ENCODE measurements around the gene ANKRD39. TPM values are rescaled to one million over a fixed set of nuclear protein-coding genes. Genes with fewer than 3 reads are reported as not detected.
"Not testable (repeated sequence)": the region's sequence is repeated elsewhere in the genome, so short reads cannot be mapped to it uniquely, and the experiment has no call there.

The ANKRD39 gene
- total and polyA plus RNA-seq, 2 of the 4 experiments (the other 2 are of a cell fraction), result 12.5 to 17.0 TPM

GRCh38 chr2:96889502-96889901 is 31.7 kb upstream of the ANKRD39 start:
- POLR2A ChIA-PET (ENCODE audit: unreplicated experiment), result not testable (repeated sequence)

More at GRCh38 chr2:96889502-96889901, 31.7 kb upstream of the ANKRD39 start:
- H2BK15ac ChIP-seq (ENCODE audit: low read depth, low read length); H2AK5ac ChIP-seq (ENCODE audit: low read depth, low read length); H2BK120ac ChIP-seq (ENCODE audit: low read depth, low read length); H3K36me3 ChIP-seq (ENCODE audit: control insufficient read depth, insufficient read depth, low read length); H3K27ac ChIP-seq (ENCODE audit: insufficient read depth, low read length); H2BK5ac ChIP-seq (ENCODE audit: low read depth, low read length, poor library complexity, severe bottlenecking); H3K56ac ChIP-seq (ENCODE audit: extremely low read depth, insufficient read depth, low read length); in situ Hi-C loops (cut with MboI; ENCODE audit: low sequenced_read_pairs); H3K79me1 ChIP-seq (ENCODE audit: low read depth in 1 of 2, low read length in 2 of 2); H4K91ac ChIP-seq (ENCODE audit: insufficient read depth, low read depth, low read length); H3K9ac ChIP-seq (ENCODE audit: low read depth, low read length); H4K20me1 ChIP-seq (ENCODE audit: insufficient read depth, low read length); BruUV-seq (replicated peaks); H3K9me3 ChIP-seq (ENCODE audit: control insufficient read depth, insufficient read depth, low read length); H4K8ac ChIP-seq (ENCODE audit: low read depth in 2 of 2, low read length in 2 of 2); H2AK9ac ChIP-seq (replicated peaks; ENCODE audit: low read depth, low read length, poor library complexity); H3K4me3 ChIP-seq (ENCODE audit: insufficient read depth, low read depth, low read length); DNase-seq; H4K5ac ChIP-seq (ENCODE audit: low read depth, low read length); CTCF ChIA-PET; H3K4ac ChIP-seq (ENCODE audit: low read depth, low read length); H3K4me2 ChIP-seq (ENCODE audit: low read depth, low read length); H3K23ac ChIP-seq (ENCODE audit: low read depth, low read length); H3K27me3 ChIP-seq (ENCODE audit: control insufficient read depth, insufficient read depth, low read length); intact Hi-C loops (cut with micrococcal nuclease); H2AFZ ChIP-seq (replicated peaks; ENCODE audit: low read length, poor library complexity); H3K18ac ChIP-seq (ENCODE audit: low read depth, low read length); ATAC-seq (ENCODE audit: low read depth); H3K14ac ChIP-seq (replicated peaks; ENCODE audit: low read depth, low read length); H2BK20ac ChIP-seq (ENCODE audit: low read depth, low read length); dilution Hi-C loops (cut with HindIII; ENCODE audit: low sequenced_read_pairs, unreplicated experiment): not testable (repeated sequence)
- H3K4me1 ChIP-seq (ENCODE audit: control insufficient read depth, insufficient read depth, low read length), result peaks cover 14% of the 10 kb centered on the region
- H3K9me1 ChIP-seq (ENCODE audit: insufficient read depth, low read length), result peaks cover 13% of the 10 kb centered on the region
- no CpG with 5 or more reads among the region's 5 CpGs for WGBS, 2 experiments (ENCODE audit: extremely low coverage in 2 of 2, insufficient read length in 1 of 2)

All from IMR-90 (cell line).